ENCODE results near the gene CTBP1.

CTBP1 gene

GRCh38 chr4:1222938-1223690, 25.8 kb downstream of the CTBP1 start:
- no peak for DNase-seq (ENCODE audit: low spot score)

GRCh38 chr4:1222036-1222789, 26.7 kb downstream of the CTBP1 start:
- DNase-seq (ENCODE audit: low spot score): no peak

- no peak for DNase-seq (ENCODE audit: low spot score)
Observed at GRCh38 chr4:1221155-1221870, 27.6 kb downstream of the CTBP1 start.

GRCh38 chr4:1220566-1220965, 28.4 kb downstream of the CTBP1 start:
- no peak for DNase-seq (ENCODE audit: low spot score)

- no peak for DNase-seq (ENCODE audit: low spot score)
Observed at GRCh38 chr4:1219566-1219950, 29.4 kb downstream of the CTBP1 start.

- DNase-seq (ENCODE audit: low spot score): peak; percentile 33
Observed at GRCh38 chr4:1218634-1219565, 30.0 kb downstream of the CTBP1 start.

GRCh38 chr4:1217366-1217765, 31.6 kb downstream of the CTBP1 start:
- DNase-seq (ENCODE audit: low spot score): no peak

- no peak for DNase-seq (ENCODE audit: low spot score)
Observed at GRCh38 chr4:1216869-1217294, 32.0 kb downstream of the CTBP1 start.

- DNase-seq (ENCODE audit: low spot score): no peak
Observed at GRCh38 chr4:1216076-1216614, 32.8 kb downstream of the CTBP1 start.

GRCh38 chr4:1215141-1216075, 33.5 kb downstream of the CTBP1 start:
- DNase-seq (ENCODE audit: low spot score): no peak

GRCh38 chr4:1214101-1215095, 34.5 kb downstream of the CTBP1 start:
- no peak for DNase-seq (ENCODE audit: low spot score)

GRCh38 chr4:1213336-1213995, 35.5 kb downstream of the CTBP1 start:
- DNase-seq (ENCODE audit: low spot score): no peak

- DNase-seq (ENCODE audit: low spot score): no peak
Observed at GRCh38 chr4:1212546-1213335, 36.2 kb downstream of the CTBP1 start.

GRCh38 chr4:1211891-1212545, 36.9 kb downstream of the CTBP1 start:
- DNase-seq (ENCODE audit: low spot score): peak; percentile 63

GRCh38 chr4:1211371-1211770, 37.6 kb downstream of the CTBP1 start:
- DNase-seq (ENCODE audit: low spot score): no peak

GRCh38 chr4:1210971-1211370, 38.0 kb downstream of the CTBP1 start:
- no peak for DNase-seq (ENCODE audit: low spot score)

- DNase-seq (ENCODE audit: low spot score): no peak
Observed at GRCh38 chr4:1210241-1210841, 38.6 kb downstream of the CTBP1 start.

Measured in globus pallidus (tissue), 1 donor.